ENCODE data around the gene TMEM117.

DNA sequence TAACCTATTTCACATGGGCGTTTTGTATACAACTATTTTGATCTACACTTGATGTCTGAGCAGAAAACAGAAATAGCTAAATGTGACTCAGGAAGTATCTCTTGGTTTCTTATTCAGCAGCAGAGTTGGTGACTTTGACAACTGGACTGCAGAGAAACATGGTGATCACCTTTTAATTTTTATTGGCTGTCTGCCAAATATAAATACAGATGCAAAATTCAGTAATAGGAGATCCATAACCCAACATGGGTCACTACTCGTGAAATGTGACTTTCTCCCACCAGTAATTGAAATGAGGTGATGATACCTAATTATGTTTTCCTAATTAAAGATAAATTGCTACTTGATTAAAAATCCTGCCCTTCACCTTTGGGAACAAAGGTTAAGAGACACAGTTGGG, 553.2 kb downstream of the TMEM117 start:
- no peak for TF ChIP-seq EP300 (IDR thresholded peaks at IDR 0.05)
- no peak for TF ChIP-seq POLR2A (IDR thresholded peaks at IDR 0.05)
- TF ChIP-seq, protein P1, sequence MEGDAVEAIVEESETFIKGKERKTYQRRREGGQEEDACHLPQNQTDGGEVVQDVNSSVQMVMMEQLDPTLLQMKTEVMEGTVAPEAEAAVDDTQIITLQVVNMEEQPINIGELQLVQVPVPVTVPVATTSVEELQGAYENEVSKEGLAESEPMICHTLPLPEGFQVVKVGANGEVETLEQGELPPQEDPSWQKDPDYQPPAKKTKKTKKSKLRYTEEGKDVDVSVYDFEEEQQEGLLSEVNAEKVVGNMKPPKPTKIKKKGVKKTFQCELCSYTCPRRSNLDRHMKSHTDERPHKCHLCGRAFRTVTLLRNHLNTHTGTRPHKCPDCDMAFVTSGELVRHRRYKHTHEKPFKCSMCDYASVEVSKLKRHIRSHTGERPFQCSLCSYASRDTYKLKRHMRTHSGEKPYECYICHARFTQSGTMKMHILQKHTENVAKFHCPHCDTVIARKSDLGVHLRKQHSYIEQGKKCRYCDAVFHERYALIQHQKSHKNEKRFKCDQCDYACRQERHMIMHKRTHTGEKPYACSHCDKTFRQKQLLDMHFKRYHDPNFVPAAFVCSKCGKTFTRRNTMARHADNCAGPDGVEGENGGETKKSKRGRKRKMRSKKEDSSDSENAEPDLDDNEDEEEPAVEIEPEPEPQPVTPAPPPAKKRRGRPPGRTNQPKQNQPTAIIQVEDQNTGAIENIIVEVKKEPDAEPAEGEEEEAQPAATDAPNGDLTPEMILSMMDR (IDR thresholded peaks at IDR 0.05): no peak

Data from sigmoid colon (tissue), 4 donors.